ENCODE results near the gene CDC14A.

DNA sequence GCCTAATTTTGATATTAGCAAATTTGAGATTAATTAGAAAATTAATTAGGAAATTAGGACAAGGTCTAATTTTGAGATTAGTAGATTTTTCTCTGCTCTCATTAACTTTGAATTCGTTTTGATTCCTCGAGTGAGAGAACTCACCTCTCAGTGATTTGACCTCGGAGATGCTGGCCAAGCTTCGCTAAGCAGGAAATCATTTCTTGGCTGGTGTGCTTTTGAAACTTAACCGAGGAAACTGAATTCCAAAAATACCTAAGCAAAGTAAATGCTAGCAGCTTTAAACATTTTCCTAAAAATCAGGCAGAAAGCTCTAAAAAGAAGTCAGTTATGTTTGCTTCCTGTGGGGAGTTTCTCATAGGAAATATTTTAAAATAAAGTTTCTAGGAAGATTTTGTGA is 34.9 kb downstream of the CDC14A start:
- no peak for TF ChIP-seq CTCF (IDR thresholded peaks at IDR 0.05)
- TF ChIP-seq EP300 (IDR thresholded peaks at IDR 0.05) = no peak
- TF ChIP-seq POLR2A (IDR thresholded peaks at IDR 0.05; ENCODE audit: low read depth) = no peak
- no peak for TF ChIP-seq POLR2AphosphoS5 (IDR thresholded peaks at IDR 0.05)
